Gastroesophageal sphincter (tissue), 4 donors: ENCODE results near the gene CEP72. TPM values are rescaled to one million over a fixed set of nuclear protein-coding genes. Genes with fewer than 3 reads are reported as not detected.

Experiments used
- ATAC-seq: fragments of 150-250 bp; one replicate; pipeline ENCODE4 v1.9.1; 2016; ENCODE audit warnings: mild to moderate bottlenecking, moderate library complexity
- H3K27ac ChIP-seq, 4 donors: fragments of 200-600 bp; sonication (generic) in 3 of 4; 1 replicate in 3 of 4; 2 replicates in 1 of 4; pipeline ENCODE4 v1.5.1; 2016 to 2019
- H3K27me3 ChIP-seq: fragments of 200-600 bp; sonication (generic); one replicate; pipeline ENCODE4 v1.5.1; 2019
- H3K36me3 ChIP-seq, 2 donors: fragments of 200-600 bp; sonication (generic); one replicate each; pipeline ENCODE4 v1.5.1; 2019; ENCODE audit warnings: control low read depth in 1 of 2
- H3K4me1 ChIP-seq, 3 donors: fragments of 200-600 bp; sonication (generic); 1 replicate in 2 of 3; 2 replicates in 1 of 3; pipeline ENCODE4 v1.5.1; 2016 to 2019; ENCODE audit warnings: control low read depth in 2 of 3
- H3K4me3 ChIP-seq, 2 donors: fragments of 200-600 bp; sonication (generic); one replicate each; pipeline ENCODE4 v1.5.1; 2019; ENCODE audit warnings: mild to moderate bottlenecking in 1 of 2, moderate library complexity in 1 of 2
- H3K9me3 ChIP-seq, 3 donors: fragments of 200-600 bp; sonication (generic); one replicate each; pipeline ENCODE4 v1.5.1; 2017 to 2019; ENCODE audit warnings: control low read depth in 2 of 3
- EP300 ChIP-seq: sonication (generic); formaldehyde crosslinking; IDR thresholded peaks from one replicate; pipeline ENCODE4 v1.6.1; 2017; ENCODE audit warnings: antibody characterized with exemption, mild to moderate bottlenecking
- POLR2A ChIP-seq, 2 donors: fragments of 450-650 bp; IDR thresholded peaks; one replicate each; pipeline ENCODE4 v1.6.1; 2017; ENCODE audit warnings: antibody characterized with exemption in 2 of 2, mild to moderate bottlenecking in 2 of 2, moderate library complexity in 1 of 2
- POLR2AphosphoS5 ChIP-seq: sonication (generic); formaldehyde crosslinking; IDR thresholded peaks from one replicate; pipeline ENCODE4 v1.6.1; 2017; ENCODE audit warnings: antibody characterized with exemption
- WGBS, 2 donors: methylation state at CpG; one replicate each; pipeline ENCODE4 v1.1.5; 2018; ENCODE audit warnings: low coverage in 1 of 2; 5-methylcytosine and 5-hydroxymethylcytosine counted together
- total RNA-seq, 4 donors: library from RNA; depleted of rRNA; stranded (reverse); fragments of >200 nt; gene quantifications; one replicate each; pipeline ENCODE4 v1.1.0, GENCODE V29; 2016
- TF ChIP-seq, protein P1 (sequence below), 4 experiments: fragments of 200-600 bp in 2 of 4; fragments of 450-650 bp in 2 of 4; sonication (generic) in 1 of 4; IDR thresholded peaks; one replicate each; pipeline ENCODE4 v1.5.1; 2017 to 2019; ENCODE audit warnings: antibody characterized with exemption in 4 of 4, mild to moderate bottlenecking in 2 of 4, moderate library complexity in 2 of 4

The CEP72 gene
- total RNA-seq, 4 donors from 2014 or later, result 2.1 to 8.7 (median 3.8) TPM

GRCh38 chr5:622946-623522 lies 10.9 kb downstream of the CEP72 start:
- no peaks in the 10 kb centered on the region for H3K9me3 ChIP-seq

GRCh38 chr5:623531-623930 lies 11.4 kb downstream of the CEP72 start:
- Histone ChIP-seq H3K36me3 (peaks cover 0 to 84% of the 10 kb centered on the region in 2 donors), H3K27me3 (no peaks in the 10 kb centered on the region), H3K9me3 (no peaks in the 10 kb centered on the region), H3K4me1 (no peaks in the 10 kb centered on the region), H3K27ac (no peak overlapping the region), H3K4me3 (no peak overlapping the region)
- WGBS, 2 donors, result 88 to 97% methylated on average over 11 to 12 of the region's 13 CpGs
- TF ChIP-seq POLR2AphosphoS5 (no peak), EP300 (no peak), POLR2A (IDR thresholded peaks at IDR 0.05) (no peak)
- TF ChIP-seq, protein P1, sequence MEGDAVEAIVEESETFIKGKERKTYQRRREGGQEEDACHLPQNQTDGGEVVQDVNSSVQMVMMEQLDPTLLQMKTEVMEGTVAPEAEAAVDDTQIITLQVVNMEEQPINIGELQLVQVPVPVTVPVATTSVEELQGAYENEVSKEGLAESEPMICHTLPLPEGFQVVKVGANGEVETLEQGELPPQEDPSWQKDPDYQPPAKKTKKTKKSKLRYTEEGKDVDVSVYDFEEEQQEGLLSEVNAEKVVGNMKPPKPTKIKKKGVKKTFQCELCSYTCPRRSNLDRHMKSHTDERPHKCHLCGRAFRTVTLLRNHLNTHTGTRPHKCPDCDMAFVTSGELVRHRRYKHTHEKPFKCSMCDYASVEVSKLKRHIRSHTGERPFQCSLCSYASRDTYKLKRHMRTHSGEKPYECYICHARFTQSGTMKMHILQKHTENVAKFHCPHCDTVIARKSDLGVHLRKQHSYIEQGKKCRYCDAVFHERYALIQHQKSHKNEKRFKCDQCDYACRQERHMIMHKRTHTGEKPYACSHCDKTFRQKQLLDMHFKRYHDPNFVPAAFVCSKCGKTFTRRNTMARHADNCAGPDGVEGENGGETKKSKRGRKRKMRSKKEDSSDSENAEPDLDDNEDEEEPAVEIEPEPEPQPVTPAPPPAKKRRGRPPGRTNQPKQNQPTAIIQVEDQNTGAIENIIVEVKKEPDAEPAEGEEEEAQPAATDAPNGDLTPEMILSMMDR (IDR thresholded peaks at IDR 0.05), result no peak
- no peak for ATAC-seq

More at GRCh38 chr5:622946-623522, 10.9 kb downstream of the CEP72 start:
- H3K4me3 ChIP-seq, result no peak overlapping the region
- ATAC-seq, result no peak
- H3K27me3 ChIP-seq, result no peaks in the 10 kb centered on the region
- 94% methylated on average over 3 of the region's 31 CpGs; no CpG with 5 or more reads in 1 of the 2 donors for WGBS, 2 donors
- no peaks in the 10 kb centered on the region for H3K4me1 ChIP-seq
- peaks cover 0 to 80% of the 10 kb centered on the region in 2 donors for H3K36me3 ChIP-seq
- TF ChIP-seq POLR2A (IDR thresholded peaks at IDR 0.05) (no peak), EP300 (no peak), POLR2AphosphoS5 (no peak)
- TF ChIP-seq, protein P1 (IDR thresholded peaks at IDR 0.05), result no peak
- H3K27ac ChIP-seq, result no peak overlapping the region

GRCh38 chr5:624118-624950 lies 12.2 kb downstream of the CEP72 start:
- no peak for TF ChIP-seq POLR2A (IDR thresholded peaks at IDR 0.05)
- no peak for TF ChIP-seq EP300
- TF ChIP-seq, protein P1 (IDR thresholded peaks at IDR 0.05), result no peak
- no peak for TF ChIP-seq POLR2AphosphoS5
- Histone ChIP-seq H3K27me3 (no peaks in the 10 kb centered on the region), H3K36me3 (peaks cover 0 to 78% of the 10 kb centered on the region in 2 donors), H3K4me3 (no peak overlapping the region), H3K27ac (no peak overlapping the region), H3K4me1 (no peaks in the 10 kb centered on the region), H3K9me3 (no peaks in the 10 kb centered on the region)
- 88 to 91% methylated on average over 10 to 13 of the region's 38 CpGs for WGBS, 2 donors
- ATAC-seq, result no peak

GRCh38 chr5:624951-625230 lies 12.8 kb downstream of the CEP72 start:
- 62 to 87% methylated on average over 2 to 6 of the region's 13 CpGs for WGBS, 2 donors
- no peak for ATAC-seq

More at GRCh38 chr5:624951-625230, 12.8 kb downstream of the CEP72 start:
- H3K4me1 ChIP-seq, result no peaks in the 10 kb centered on the region
- no peaks in the 10 kb centered on the region for H3K27me3 ChIP-seq
- H3K9me3 ChIP-seq, result no peaks in the 10 kb centered on the region
- no peak for TF ChIP-seq POLR2A (IDR thresholded peaks at IDR 0.05)
- TF ChIP-seq POLR2AphosphoS5, result no peak
- no peak for TF ChIP-seq EP300
- TF ChIP-seq, protein P1 (IDR thresholded peaks at IDR 0.05), result no peak
- H3K36me3 ChIP-seq, result peaks cover 0 to 72% of the 10 kb centered on the region in 2 donors
- H3K4me3 ChIP-seq, result no peak overlapping the region
- H3K27ac ChIP-seq, result no peak overlapping the region
